DMS 273 (cell line): Measurements from ENCODE around the gene TMEM62.
A peak's percentile ranks its signal among the peaks of the same experiment; 100 is the strongest.

Experiments used
- DNase-seq: peaks from one replicate; lab custom pipeline; 2025; ENCODE audit not compliant: unreplicated experiment; lab: John Stamatoyannopoulos, UW

Gene TMEM62

GRCh38 chr15:43133430-43134156 lies at the start of gene TMEM62:
TMEM62 (plus strand) TSS chr15:43133586; CDS start chr15:43133803, 217 bp downstream.
- DNase-seq = peak; percentile 64

GRCh38 chr15:43085921-43086320 lies 47.5 kb upstream of the TMEM62 start:
- DNase-seq = no peak

GRCh38 chr15:43086551-43086950 lies 46.8 kb upstream of the TMEM62 start:
- DNase-seq = no peak

DNA sequence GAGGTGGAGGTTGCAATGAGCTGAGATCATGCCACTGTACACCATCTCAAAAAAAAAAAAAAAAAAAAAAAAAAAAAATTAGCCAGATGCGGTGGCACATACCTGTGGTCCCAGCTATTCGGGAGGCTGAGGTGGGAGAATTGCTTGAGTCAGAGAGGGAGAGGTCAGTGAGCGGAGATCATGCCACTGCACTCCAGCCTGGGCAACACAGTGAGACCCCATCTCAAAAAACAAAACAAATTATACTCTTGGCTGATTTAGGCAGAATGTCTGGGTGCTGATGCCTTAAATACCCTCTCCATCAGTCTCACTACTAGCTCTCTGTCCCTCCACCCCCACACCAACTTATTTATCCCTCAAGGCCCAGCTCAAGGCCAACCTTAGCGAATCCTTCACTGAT lies 41.5 kb upstream of the TMEM62 start:
- no peak for DNase-seq

DNA sequence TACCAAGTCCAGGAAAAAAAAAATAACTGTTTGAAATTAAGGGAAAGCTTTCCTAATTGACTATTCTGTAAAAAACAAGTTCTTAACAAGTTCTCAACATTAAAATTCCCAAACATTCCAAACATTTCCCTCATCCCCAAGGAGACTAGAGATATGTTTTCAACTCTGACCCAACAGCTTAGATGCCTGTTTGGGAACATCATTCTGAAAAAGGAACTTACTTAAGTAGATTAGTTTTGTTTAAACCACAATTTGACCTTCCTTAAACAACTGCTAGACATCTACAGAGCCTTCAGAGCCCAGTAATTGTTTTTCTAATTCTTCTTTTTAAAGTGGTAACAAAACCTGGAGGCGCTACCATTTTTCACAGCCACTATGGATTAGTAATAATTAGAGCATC lies 40.4 kb upstream of the TMEM62 start:
- DNase-seq = no peak

- no peak for DNase-seq
Measured at GRCh38 chr15:43094416-43095030, 38.9 kb upstream of the TMEM62 start.

- no peak for DNase-seq
Measured at GRCh38 chr15:43095243-43095642, 38.1 kb upstream of the TMEM62 start.

DNA sequence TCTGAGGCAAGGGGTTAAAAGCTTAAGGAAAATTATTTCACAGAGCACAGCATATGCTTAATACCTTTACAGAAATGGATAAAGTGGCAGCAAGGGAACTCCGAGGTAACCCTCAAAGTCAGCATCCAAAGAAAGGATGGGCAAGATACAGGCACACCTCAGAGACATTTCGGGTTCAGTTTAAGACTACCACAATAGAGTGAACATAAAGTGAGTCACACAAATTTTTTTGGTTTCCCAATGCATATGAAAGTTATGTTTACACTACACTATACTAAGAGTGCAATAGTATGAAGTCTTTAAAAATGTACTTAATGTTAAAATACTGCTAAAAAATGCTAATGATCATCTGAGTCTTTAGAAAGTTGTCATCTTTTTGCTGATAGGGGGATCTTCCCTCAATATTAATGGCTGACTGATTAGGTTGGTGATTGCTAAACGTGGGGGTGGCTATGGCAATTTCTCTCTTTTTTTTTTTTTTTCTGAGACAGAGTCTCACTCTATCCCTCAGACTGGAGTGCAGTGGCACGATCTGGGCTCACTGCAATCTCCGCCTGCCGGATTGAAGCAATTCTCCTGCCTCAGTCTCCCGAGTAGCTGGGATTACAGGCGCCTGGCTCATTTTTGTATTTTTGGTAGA lies 37.6 kb upstream of the TMEM62 start:
- no peak for DNase-seq

DNA sequence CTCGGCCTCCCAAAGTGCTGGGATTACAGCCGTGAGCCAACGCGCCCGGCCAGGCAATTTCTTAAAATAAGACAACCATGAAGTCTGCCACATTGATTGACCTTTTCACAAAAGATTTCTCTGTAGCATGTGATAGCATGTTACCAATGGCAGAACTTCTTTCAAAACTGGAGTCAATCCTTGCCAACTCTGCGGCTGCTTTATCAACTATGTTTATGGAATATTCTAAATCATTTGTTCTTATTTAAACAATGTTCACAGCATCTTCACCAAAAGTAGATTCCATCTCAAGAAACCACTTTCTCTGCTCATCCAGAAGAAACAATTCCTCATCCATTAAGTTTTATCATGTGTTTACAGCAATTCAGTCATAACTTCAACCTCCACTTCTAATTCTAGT lies 37.0 kb upstream of the TMEM62 start:
- no peak for DNase-seq

DNA sequence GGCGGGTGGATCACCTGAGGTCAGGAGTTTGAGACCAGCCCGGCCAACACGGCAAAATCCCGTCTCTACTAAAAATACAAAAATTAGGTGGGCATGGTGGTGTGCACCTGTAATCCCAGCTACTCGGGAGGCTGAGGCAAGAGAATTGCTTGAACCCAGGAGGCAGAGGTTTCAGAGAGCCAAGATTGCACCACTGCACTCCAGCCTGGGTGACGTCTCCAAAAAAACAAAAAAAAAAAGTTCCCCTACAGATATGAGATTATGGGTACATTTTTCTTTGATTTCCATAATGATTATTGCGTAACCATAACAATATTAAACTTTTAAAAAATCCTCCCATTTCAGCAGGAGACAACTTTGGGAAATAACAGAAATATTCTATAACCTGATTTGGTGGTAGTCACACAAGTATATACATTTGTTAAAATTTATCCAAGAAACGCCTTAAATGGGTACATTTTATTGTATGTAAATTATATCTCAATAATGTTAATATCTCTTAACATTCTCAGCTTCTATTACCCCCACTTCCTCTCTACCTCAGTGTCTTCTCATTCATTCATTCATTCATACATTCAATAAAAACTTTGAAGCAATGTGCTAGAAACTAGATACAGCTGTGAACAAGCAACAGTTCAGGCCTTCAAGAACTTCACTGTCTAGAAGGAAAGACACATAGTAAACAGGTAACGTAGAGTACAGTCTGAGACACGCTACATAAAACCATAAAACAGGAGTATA lies 34.1 kb upstream of the TMEM62 start:
- no peak for DNase-seq

DNA sequence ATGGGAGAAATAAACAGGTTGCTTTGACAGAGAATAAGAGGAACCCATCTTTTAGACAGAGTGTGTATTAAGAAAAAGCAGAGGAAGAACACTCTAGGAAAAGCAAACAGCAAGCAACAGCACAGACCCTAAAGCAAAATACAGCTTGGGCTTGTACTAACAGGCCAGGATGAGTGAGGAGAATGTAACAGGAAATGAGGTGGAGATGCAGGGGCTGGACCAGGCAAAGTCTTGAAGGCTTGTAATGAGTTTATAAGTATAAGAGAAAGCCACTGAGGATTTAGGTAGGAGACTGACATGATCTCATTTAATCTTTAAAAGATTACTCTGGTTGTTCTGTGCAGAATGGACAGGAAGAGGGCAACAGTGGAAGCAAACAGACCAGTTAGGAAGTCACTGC lies 32.4 kb upstream of the TMEM62 start:
- no peak for DNase-seq

DNA sequence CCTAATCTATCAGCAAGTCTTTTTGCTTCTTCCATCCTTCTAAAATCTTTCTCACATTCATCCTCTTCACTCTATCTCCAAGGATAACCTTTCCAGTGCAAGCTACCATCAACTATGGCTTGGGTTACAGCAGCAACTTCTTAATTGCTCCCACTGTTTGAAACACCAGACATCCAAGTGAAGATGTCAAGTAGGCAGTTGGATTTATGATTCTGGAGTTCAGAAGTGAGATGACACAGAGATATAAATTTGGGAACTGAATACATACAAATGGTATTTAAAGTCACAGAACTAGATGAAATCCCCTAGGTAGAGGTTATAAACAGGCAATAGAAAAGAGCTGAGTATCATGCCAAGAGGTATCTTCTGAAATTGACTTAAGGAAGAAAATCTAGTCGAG lies 31.2 kb upstream of the TMEM62 start:
- no peak for DNase-seq

GRCh38 chr15:43103907-43104306 lies 29.5 kb upstream of the TMEM62 start:
- no peak for DNase-seq

DNA sequence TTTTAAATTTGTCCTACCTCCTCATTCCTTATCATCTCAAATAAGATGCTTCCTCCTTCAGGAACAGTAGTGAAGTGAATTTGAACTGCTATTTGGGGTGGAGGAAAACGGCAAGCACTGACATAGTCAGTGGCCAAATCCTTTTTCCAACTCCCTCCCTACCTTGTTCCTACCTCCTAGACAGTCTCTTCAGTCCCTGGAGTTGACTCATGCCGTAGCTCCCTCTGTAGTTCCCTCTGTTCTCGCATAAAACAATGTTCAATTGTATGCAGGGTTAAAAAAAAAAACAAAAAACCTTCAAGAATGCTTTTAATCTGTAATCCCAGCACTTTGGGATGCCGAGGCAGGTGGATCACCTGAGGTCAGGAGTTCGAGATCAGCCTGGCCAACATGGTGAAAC lies 29.0 kb upstream of the TMEM62 start:
- no peak for DNase-seq

- DNase-seq = peak; percentile 40
Measured at GRCh38 chr15:43105077-43105736, 28.2 kb upstream of the TMEM62 start.

DNA sequence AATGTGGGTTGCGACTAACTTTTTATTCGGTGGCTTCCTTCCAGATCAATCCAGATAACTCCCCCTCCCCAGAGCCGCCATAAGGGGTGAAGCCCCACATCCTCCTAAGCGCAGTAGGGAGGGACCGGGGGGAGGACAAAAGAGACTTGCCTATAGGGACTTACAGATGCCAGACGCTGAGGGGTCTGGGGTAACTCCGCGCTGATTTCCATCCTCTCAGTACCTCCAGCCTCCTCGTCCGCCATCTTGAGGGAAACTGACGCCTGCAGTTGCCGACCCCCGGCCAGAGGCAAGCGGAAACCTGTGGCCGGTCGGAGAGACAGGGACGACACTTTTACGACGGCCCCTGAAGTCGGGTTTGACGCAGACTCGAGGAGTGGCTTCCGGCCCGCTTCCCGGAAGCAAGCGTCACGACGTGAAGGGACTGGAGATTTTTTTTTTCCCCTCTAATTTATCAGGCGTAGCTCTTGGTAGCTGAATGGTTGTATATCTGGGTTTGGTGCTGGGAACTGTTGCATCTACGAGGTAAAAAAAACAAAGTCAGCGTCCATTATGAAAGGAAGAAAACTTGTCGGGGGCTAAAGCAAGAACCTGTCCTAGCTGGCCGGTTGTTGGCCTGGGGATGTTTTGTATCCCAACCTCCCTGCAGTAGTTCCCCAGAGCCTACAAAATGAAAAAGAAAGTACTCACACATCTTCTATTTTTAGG lies 27.5 kb upstream of the TMEM62 start, which contains the start of gene UBR1:
TSS of gene UBR1 (minus strand) at position 261 of the 708 bp plus-strand sequence. CDS start at position 245, 16 bp downstream.
- DNase-seq = peak; percentile 94

GRCh38 chr15:43106486-43106829 lies 26.9 kb upstream of the TMEM62 start:
- DNase-seq = no peak

GRCh38 chr15:43107751-43108150 lies 25.6 kb upstream of the TMEM62 start:
- DNase-seq = no peak

GRCh38 chr15:43111354-43111753 lies 22.0 kb upstream of the TMEM62 start:
- no peak for DNase-seq

- no peak for DNase-seq
Measured at GRCh38 chr15:43118286-43118685, 15.1 kb upstream of the TMEM62 start.
